ENCODE measurements around the gene DDX50.
A peak's percentile ranks its signal among the peaks of the same experiment; 100 is the strongest.
"Not testable (repeated sequence)": the region's sequence is repeated elsewhere in the genome, so short reads cannot be mapped to it uniquely, and the experiment has no call there.

DDX50 gene

GRCh38 chr10:68938884-68939283 is 37.8 kb downstream of the DDX50 start:
- DNase-seq = no peak
- no peaks in the 10 kb centered on the region for H3K27me3 ChIP-seq (ENCODE audit: insufficient read depth, low read depth, severe bottlenecking)
- H3K4me3 ChIP-seq (ENCODE audit: low read depth, low read length) = no peak overlapping the region
- H3K9me3 ChIP-seq (ENCODE audit: severe bottlenecking) = no peaks in the 10 kb centered on the region
- no peak for TF ChIP-seq CTCF (IDR thresholded peaks at IDR 0.05; ENCODE audit: low read depth, low read length)
- no peak overlapping the region for H3K27ac ChIP-seq
- H3K36me3 ChIP-seq = peaks cover 60% of the 10 kb centered on the region

- H3K27ac ChIP-seq; H3K27me3 ChIP-seq (ENCODE audit: insufficient read depth, low read depth, severe bottlenecking); H3K9me3 ChIP-seq (ENCODE audit: severe bottlenecking); DNase-seq; H3K4me3 ChIP-seq (ENCODE audit: low read depth, low read length): not testable (repeated sequence)
- H3K36me3 ChIP-seq = peaks cover 62% of the 10 kb centered on the region
Measured at GRCh38 chr10:68940917-68941316, 39.8 kb downstream of the DDX50 start.

- Histone ChIP-seq H3K36me3 (peaks cover 49% of the 10 kb centered on the region), H3K27me3 (ENCODE audit: insufficient read depth, low read depth, severe bottlenecking) (no peaks in the 10 kb centered on the region), H3K4me3 (ENCODE audit: low read depth, low read length) (no peak overlapping the region), H3K27ac (no peak overlapping the region), H3K9me3 (ENCODE audit: severe bottlenecking) (no peaks in the 10 kb centered on the region)
- no peak for DNase-seq
- no peak for TF ChIP-seq CTCF (IDR thresholded peaks at IDR 0.05; ENCODE audit: low read depth, low read length)
Measured at GRCh38 chr10:68950598-68950997, 49.5 kb downstream of the DDX50 start.

- Histone ChIP-seq H3K27ac (peak overlapping the region; percentile 87), H3K4me3 (ENCODE audit: low read depth, low read length) (no peak overlapping the region), H3K27me3 (ENCODE audit: insufficient read depth, low read depth, severe bottlenecking) (no peaks in the 10 kb centered on the region), H3K9me3 (ENCODE audit: severe bottlenecking) (no peaks in the 10 kb centered on the region), H3K36me3 (peaks cover 24% of the 10 kb centered on the region)
- no peak for DNase-seq
- TF ChIP-seq CTCF (IDR thresholded peaks at IDR 0.05; ENCODE audit: low read depth, low read length) = no peak
Measured at GRCh38 chr10:68954904-68955303, 53.8 kb downstream of the DDX50 start.

- TF ChIP-seq CTCF (IDR thresholded peaks at IDR 0.05; ENCODE audit: low read depth, low read length) = no peak
- Histone ChIP-seq H3K27me3 (ENCODE audit: insufficient read depth, low read depth, severe bottlenecking) (no peaks in the 10 kb centered on the region), H3K27ac (peak overlapping the region; percentile 87), H3K9me3 (ENCODE audit: severe bottlenecking) (no peaks in the 10 kb centered on the region), H3K36me3 (peaks cover 28% of the 10 kb centered on the region), H3K4me3 (ENCODE audit: low read depth, low read length) (peak overlapping the region; percentile 99)
- DNase-seq = peak; percentile 44
Measured at GRCh38 chr10:68955355-68955831, 54.3 kb downstream of the DDX50 start.

- H3K36me3 ChIP-seq = peaks cover 32% of the 10 kb centered on the region
- H3K27me3 ChIP-seq (ENCODE audit: insufficient read depth, low read depth, severe bottlenecking) = no peaks in the 10 kb centered on the region
- H3K9me3 ChIP-seq (ENCODE audit: severe bottlenecking) = no peaks in the 10 kb centered on the region
- DNase-seq = peak; percentile 92
- peak within 1 kb of the TSS; percentile 99 for H3K4me3 ChIP-seq (ENCODE audit: low read depth, low read length)
- peak within 1 kb of the TSS; percentile 87 for H3K27ac ChIP-seq
- TF ChIP-seq CTCF (IDR thresholded peaks at IDR 0.05; ENCODE audit: low read depth, low read length) = peak; percentile 61
Measured at GRCh38 chr10:68955832-68956532, 54.9 kb downstream of the DDX50 start, which contains the start of gene DDX21. Gene DDX21 (plus strand): TSS chr10:68956170. CDS start chr10:68956226, 56 bp downstream.

Data from WERI-Rb-1 (cell line).